GM23338 (cell line): ENCODE data around the gene ATF7. TPM values are rescaled to one million over a fixed set of nuclear protein-coding genes. Genes with fewer than 3 reads are reported as not detected.

Source experiments
- ATAC-seq: fragments of 200-7000 bp; cut with Tn5 transposase; 3 replicates; pipeline ENCODE4 v1.9.1; 2020
- DNase-seq: peaks from one replicate; pipeline ENCODE4 v3.0.0-alpha.2; 2015; ENCODE audit warnings: low spot score
- H2AFZ ChIP-seq: fragments of 200-600 bp; sonication (generic); 2 replicates; pipeline ENCODE4 v1.8.0; 2016; ENCODE audit warnings: antibody characterized with exemption, mild to moderate bottlenecking, moderate library complexity
- H3F3A ChIP-seq: fragments of 200-600 bp; sonication (generic); replicated peaks from 2 replicates; pipeline ENCODE4 v1.8.0; 2017; ENCODE audit warnings: antibody characterized with exemption, mixed run types, low read depth
- H3K27ac ChIP-seq: fragments of 200-600 bp; sonication (generic); 2 replicates; pipeline ENCODE4 v1.6.1; 2016; ENCODE audit warnings: low read depth
- H3K27me3 ChIP-seq: fragments of 200-600 bp; sonication (generic); 2 replicates; pipeline ENCODE4 v1.8.0; 2016; ENCODE audit warnings: mild to moderate bottlenecking, mixed run types, moderate library complexity; ENCODE audit not compliant: insufficient read depth
- H3K36me3 ChIP-seq: fragments of 200-600 bp; sonication (generic); 2 replicates; pipeline ENCODE4 v1.8.0; 2016; ENCODE audit warnings: mild to moderate bottlenecking; ENCODE audit not compliant: insufficient read depth
- H3K4me1 ChIP-seq: fragments of 200-600 bp; sonication (generic); 2 replicates; pipeline ENCODE4 v1.8.0; 2016; ENCODE audit warnings: mild to moderate bottlenecking, moderate library complexity; ENCODE audit not compliant: insufficient read depth
- H3K4me2 ChIP-seq: fragments of 200-600 bp; sonication (generic); 2 replicates; pipeline ENCODE4 v1.7.1; 2017; ENCODE audit warnings: mixed run types
- H3K4me3 ChIP-seq: fragments of 200-600 bp; sonication (generic); 2 replicates; pipeline ENCODE4 v1.6.1; 2016; ENCODE audit warnings: mixed run types
- H3K79me2 ChIP-seq: fragments of 200-600 bp; sonication (generic); replicated peaks from 2 replicates; pipeline ENCODE4 v1.8.0; 2017; ENCODE audit warnings: mild to moderate bottlenecking; ENCODE audit not compliant: insufficient read depth
- H3K9me2 ChIP-seq: fragments of 200-600 bp; sonication (generic); 2 replicates; pipeline ENCODE4 v1.8.0; 2017; ENCODE audit not compliant: insufficient read depth
- H4K20me1 ChIP-seq: fragments of 200-600 bp; sonication (generic); replicated peaks from 2 replicates; pipeline ENCODE4 v1.8.0; 2017; ENCODE audit warnings: mild to moderate bottlenecking; ENCODE audit not compliant: insufficient read depth
- H3K27ac Mint-ChIP-seq: 2 replicates; pipeline ENCODE4 v1.8.0; 2020; ENCODE audit warnings: inconsistent platforms, mild to moderate bottlenecking, moderate library complexity, mixed read lengths
- H3K27me3 Mint-ChIP-seq: 3 replicates; pipeline ENCODE4 v1.8.0; 2022; ENCODE audit warnings: low read depth, mild to moderate bottlenecking, moderate library complexity, mixed read lengths, inconsistent platforms; ENCODE audit not compliant: insufficient read depth, poor library complexity
- H3K36me3 Mint-ChIP-seq: 3 replicates; pipeline ENCODE4 v1.8.0; 2021; ENCODE audit warnings: low read depth, mild to moderate bottlenecking, inconsistent platforms, moderate library complexity, mixed read lengths
- H3K4me1 Mint-ChIP-seq: 3 replicates; pipeline ENCODE4 v1.8.0; 2020; ENCODE audit warnings: mild to moderate bottlenecking, inconsistent platforms, mixed read lengths
- H3K4me3 Mint-ChIP-seq: 3 replicates; pipeline ENCODE4 v1.8.0; 2021; ENCODE audit warnings: moderate library complexity, mild to moderate bottlenecking, inconsistent platforms, mixed read lengths
- H3K9me3 Mint-ChIP-seq: 3 replicates; pipeline ENCODE4 v1.8.0; 2020; ENCODE audit warnings: moderate library complexity, mild to moderate bottlenecking, inconsistent platforms, mixed read lengths
- CREB1 ChIP-seq: fragments of 250-450 bp; sonication (Bioruptor Pico); IDR thresholded peaks from 2 replicates; pipeline ENCODE4 v1.5.0; 2020; ENCODE audit warnings: low read depth, mild to moderate bottlenecking, moderate library complexity
- CTCF ChIP-seq, 2 experiments: fragments of 200-600 bp in 1 of 2; sonication (generic) in 1 of 2; conservative IDR thresholded peaks; 2 replicates each; pipeline versions ENCODE4 v1.5.1 to v1.6.1; 2016 to 2017; ENCODE audit warnings: antibody characterized with exemption in 2 of 2, low read depth in 2 of 2, mild to moderate bottlenecking in 2 of 2, moderate library complexity in 1 of 2
- ETS1 ChIP-seq: IDR thresholded peaks from 2 replicates; pipeline ENCODE4 v1.6.1; 2016; ENCODE audit warnings: antibody characterized with exemption
- EZH2 ChIP-seq: fragments of 200-600 bp; sonication (generic); IDR thresholded peaks from one replicate; pipeline ENCODE4 v1.8.0; 2017; ENCODE audit warnings: antibody characterized with exemption, mild to moderate bottlenecking, low read depth; ENCODE audit not compliant: unreplicated experiment
- EZH2phosphoT487 ChIP-seq: fragments of 200-600 bp; sonication (generic); IDR thresholded peaks from one replicate; pipeline ENCODE4 v1.8.1; 2018; ENCODE audit warnings: antibody characterized with exemption; ENCODE audit not compliant: unreplicated experiment
- JUNB ChIP-seq: IDR thresholded peaks from one replicate; pipeline ENCODE4 v1.6.1; 2016; ENCODE audit warnings: antibody characterized with exemption; ENCODE audit not compliant: unreplicated experiment
- NANOG ChIP-seq: IDR thresholded peaks from 2 replicates; pipeline ENCODE4 v1.6.1; 2016; ENCODE audit warnings: antibody characterized with exemption, borderline replicate concordance
- POLR2AphosphoS5 ChIP-seq: IDR thresholded peaks from 2 replicates; pipeline ENCODE4 v1.6.1; 2016; ENCODE audit warnings: antibody characterized with exemption, low read depth
- REST ChIP-seq: IDR thresholded peaks from one replicate; pipeline ENCODE4 v1.6.1; 2018; ENCODE audit warnings: antibody characterized with exemption; ENCODE audit not compliant: unreplicated experiment
- STAT1 ChIP-seq: IDR thresholded peaks from one replicate; pipeline ENCODE4 v1.6.1; 2016; ENCODE audit warnings: antibody characterized with exemption; ENCODE audit not compliant: unreplicated experiment
- ZNF114 ChIP-seq: fragments of 250-450 bp; sonication (Bioruptor Pico); IDR thresholded peaks from 2 replicates; pipeline ENCODE4 v1.5.0; 2020; ENCODE audit warnings: mild to moderate bottlenecking, moderate library complexity
- ZNF331 ChIP-seq: fragments of 250-450 bp; sonication (Bioruptor Pico); IDR thresholded peaks from 2 replicates; pipeline ENCODE4 v1.5.0; 2020; ENCODE audit warnings: low read depth, mild to moderate bottlenecking, moderate library complexity
- ZNF462 ChIP-seq: fragments of 250-450 bp; sonication (Bioruptor Pico); IDR thresholded peaks from 2 replicates; pipeline ENCODE4 v1.5.0; 2020; ENCODE audit warnings: mild to moderate bottlenecking, moderate library complexity
- polyA plus RNA-seq: library from polyadenylated mRNA; unstranded; fragments of >200 nt; fragmentation: Nextera tagmentation; extraction: Ambion mirVana; gene quantifications from 2 replicates; pipeline ENCODE4 v1.2.1, GENCODE V29; 2016
- total RNA-seq: library from RNA; depleted of rRNA; stranded (reverse); fragments of >200 nt; shearing (Covaris generic); gene quantifications from 2 replicates; pipeline ENCODE4 v1.2.3, GENCODE V29; 2014

ATF7 gene
- total and polyA plus RNA-seq, 2 experiments from 2014 or later, result 13.9 to 16.3 TPM

- DNase-seq (no peak), ATAC-seq (no peak)
- no peaks in the 10 kb centered on the region for H3K9me3 Mint-ChIP-seq
- no peak overlapping the region for H3K27ac Mint-ChIP-seq
- H3K9me2 ChIP-seq, result no peaks in the 10 kb centered on the region
- no peak overlapping the region for H3K4me3 Mint-ChIP-seq
- H2AFZ ChIP-seq, result no peak overlapping the region
- TF ChIP-seq POLR2AphosphoS5 (no peak), ETS1 (no peak), CREB1 (CRISPR knock-in tag) (no peak), REST (no peak), ZNF114 (no peak), EZH2phosphoT487 (no peak), CTCF (conservative IDR thresholded peaks at IDR 0.05; ENCODE audit: low read depth in 2 of 2) (no peak), NANOG (no peak), EZH2 (no peak), STAT1 (no peak), ZNF462 (CRISPR knock-in tag) (no peak), JUNB (no peak), ZNF331 (no peak)
- H3K79me2 ChIP-seq, result peaks cover 6% of the 10 kb centered on the region; the same call in 1 of the 2 replicates
- H3K4me3 ChIP-seq, result no peak overlapping the region
- no peaks in the 10 kb centered on the region for H3K27me3 ChIP-seq
- H4K20me1 ChIP-seq, result 0 out of 2 replicates have a peak, but pooled peaks cover 3% of the 10 kb centered on the region
- H3K4me1 Mint-ChIP-seq, result peaks cover 18% of the 10 kb centered on the region
- no peaks in the 10 kb centered on the region for H3K36me3 ChIP-seq
- peaks cover 7% of the 10 kb centered on the region; the same call in 1 of the 2 replicates for H3K4me1 ChIP-seq
- H3K27me3 Mint-ChIP-seq, result no peaks in the 10 kb centered on the region
- no peak overlapping the region for H3K27ac ChIP-seq
- H3F3A ChIP-seq, result no peaks in the 10 kb centered on the region
- no peak overlapping the region for H3K4me2 ChIP-seq
- H3K36me3 Mint-ChIP-seq, result no peaks in the 10 kb centered on the region
Observed at GRCh38 chr12:53593707-53594106, 32.5 kb downstream of the ATF7 start.
